Ammon's horn (tissue), 1 donor: ENCODE data around the gene IFNA8.
"Not testable (repeated sequence)": the region's sequence is repeated elsewhere in the genome, so short reads cannot be mapped to it uniquely, and the experiment has no call there.

ENCODE experiments used
- DNase-seq: peaks from one replicate; pipeline ENCODE4 v3.0.0-alpha.2; 2016; ENCODE audit warnings: low spot score

Gene IFNA8

DNA sequence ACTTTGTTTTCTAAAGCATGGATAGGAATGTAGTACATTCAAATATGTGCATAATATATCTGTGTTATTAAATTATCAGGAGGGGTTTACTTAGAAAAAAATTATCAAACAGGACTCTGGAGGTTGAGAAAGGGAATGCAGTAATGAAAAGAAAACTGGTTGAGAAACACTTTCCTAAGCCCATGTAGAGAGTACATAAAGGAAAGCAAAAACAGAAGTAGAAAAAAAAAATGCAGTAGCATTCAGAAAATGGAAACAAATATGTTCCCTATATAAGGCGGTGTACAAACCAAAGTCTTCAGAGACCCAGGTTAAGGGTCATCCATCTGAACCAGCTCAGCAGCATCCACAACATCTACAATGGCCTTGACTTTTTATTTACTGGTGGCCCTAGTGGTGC, at the start of gene IFNA8:
Gene IFNA8 (plus strand): TSS at position 301 of the 400 bp plus-strand sequence. CDS start 60 bp downstream, at position 361.
- no peak for DNase-seq

DNA sequence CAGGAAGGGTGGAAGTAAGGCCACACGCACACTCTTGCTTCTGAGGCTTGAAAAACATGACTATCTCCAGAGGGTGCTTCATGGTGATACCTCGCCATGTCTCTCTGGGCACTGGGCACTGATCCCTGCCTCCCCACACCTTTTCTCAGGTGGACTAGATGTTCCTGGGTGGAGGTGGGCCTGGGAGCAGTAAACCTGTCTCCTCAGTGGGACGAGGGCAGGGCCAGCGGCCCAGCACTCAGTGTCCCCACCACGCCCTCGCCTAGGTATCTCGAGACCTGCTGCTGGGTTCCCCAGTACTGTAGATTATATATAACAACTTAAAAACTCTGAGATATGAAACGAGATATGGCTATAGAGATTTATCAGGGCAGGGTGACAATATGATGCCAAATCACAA, 46.6 kb upstream of the IFNA8 start:
- no peak for DNase-seq

DNA sequence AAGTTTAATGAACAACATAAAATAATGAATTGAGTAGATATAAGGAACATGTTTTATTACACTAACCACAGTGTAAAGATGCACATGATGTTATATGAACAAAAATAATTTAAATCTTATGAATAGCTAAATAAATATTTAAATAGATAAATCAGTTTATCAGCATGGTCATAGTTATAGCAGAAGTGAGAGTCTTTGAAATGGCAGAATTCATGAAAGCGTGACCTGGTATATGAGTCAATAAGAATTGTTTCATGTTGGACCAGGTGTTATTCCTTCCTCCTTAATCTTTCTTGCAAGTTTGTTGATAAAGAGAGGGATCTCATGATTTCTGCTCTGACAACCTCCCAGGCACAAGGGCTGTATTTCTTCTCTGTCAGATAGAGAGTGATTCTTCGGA, 41.7 kb upstream of the IFNA8 start:
- DNase-seq = not testable (repeated sequence)

DNA sequence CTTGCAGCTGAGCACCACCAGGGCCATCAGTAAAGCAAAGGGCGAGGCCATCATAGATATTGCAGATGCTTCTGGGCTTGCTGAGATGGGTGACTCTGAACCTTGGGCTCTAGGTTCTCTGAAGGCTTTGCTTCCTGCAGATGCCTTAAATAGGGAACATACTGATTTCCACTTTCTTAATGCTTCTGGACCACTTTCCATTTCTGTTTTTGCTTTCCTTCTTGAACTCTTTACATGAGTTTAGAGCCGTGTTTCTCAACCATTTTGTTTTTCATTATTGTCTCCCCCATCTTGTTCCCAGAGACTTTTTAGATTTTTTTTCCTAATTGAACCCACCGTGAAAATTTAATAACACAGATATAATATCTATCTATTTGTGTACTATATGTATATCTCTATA, 41.0 kb upstream of the IFNA8 start, which contains the start of gene IFNA13:
Gene IFNA13 (minus strand): TSS at position 101 of the 400 bp plus-strand sequence. CDS start 47 bp downstream, at position 54.
- no peak for DNase-seq

DNA sequence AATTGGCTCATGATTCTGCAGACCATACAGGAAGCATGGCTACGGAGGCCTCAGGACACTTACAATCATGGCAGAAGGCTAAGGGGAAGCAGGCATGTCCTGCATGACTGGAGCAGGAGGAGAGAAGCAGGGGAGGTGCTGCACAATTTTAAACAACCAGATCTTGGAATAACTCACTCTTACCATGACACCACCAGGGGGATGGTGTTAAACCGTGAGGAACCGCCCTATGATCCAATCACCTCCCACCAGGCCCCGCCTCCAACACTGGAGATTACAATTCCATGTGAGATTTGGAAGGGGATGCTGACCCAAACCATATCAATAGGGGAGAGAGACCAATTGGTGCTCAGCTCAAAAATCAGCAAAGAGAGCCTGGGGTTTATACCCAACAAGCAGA, 37.5 kb upstream of the IFNA8 start:
- DNase-seq = not testable (repeated sequence)

DNA sequence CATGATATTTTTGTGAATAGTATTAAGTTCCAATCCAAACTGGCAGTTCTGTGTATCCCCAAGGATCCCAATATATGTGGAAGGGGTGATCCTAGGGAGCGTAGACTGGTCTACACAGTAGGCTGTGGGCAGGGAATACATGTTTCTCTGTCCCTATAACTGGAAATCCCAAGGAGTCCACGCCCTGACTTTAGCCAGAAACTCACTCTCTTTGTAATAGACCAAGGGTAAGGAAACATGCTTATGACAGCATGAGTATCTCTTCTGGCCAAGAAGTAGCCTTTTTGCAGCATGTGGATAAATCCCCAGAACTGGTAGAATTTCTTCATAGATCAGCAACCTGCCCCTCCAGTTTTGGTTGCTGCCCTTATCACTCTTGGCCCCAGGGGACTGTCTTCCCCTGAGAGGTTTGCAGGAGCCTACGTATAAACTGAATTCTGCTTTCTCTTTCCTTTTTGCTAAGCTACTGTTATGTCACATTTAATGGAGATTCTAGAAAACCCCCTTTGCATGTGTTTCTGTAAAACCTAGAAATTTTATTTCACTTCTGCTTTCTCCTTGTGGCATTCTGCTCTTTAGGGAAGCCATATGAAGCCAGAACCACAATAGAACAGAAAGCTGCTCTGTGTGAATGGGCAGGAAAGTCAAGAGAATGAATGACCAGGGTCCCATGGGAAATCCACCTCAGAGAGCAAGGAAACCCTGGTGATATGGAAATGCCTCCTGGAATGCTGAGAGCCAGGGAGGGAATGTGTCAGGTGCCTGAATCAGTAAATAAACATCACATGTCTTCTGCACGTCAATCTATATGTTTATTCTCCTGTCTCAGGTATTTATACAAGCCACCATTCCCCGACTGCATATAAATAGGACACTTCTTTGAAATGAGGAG, 27.2 kb upstream of the IFNA8 start:
- DNase-seq = no peak

DNA sequence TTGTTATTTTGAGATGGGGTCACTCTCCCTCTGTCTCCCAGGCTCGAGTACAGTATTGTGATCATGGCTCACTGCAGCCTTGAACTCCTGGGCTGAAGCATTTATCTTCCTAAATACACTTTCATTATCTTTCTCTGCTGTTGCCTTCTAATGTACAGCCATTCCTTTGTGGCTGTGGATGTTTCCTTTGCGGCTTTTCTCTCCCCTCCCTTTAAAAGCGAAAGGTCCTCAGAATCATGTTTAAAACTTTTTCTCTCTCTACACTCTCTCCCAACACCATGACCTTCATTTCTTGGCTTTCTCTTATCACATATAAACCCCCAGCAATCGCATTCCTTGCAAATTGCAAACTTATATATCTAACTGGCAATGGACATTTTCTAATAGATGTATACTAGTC, 25.3 kb upstream of the IFNA8 start:
- DNase-seq = no peak

DNA sequence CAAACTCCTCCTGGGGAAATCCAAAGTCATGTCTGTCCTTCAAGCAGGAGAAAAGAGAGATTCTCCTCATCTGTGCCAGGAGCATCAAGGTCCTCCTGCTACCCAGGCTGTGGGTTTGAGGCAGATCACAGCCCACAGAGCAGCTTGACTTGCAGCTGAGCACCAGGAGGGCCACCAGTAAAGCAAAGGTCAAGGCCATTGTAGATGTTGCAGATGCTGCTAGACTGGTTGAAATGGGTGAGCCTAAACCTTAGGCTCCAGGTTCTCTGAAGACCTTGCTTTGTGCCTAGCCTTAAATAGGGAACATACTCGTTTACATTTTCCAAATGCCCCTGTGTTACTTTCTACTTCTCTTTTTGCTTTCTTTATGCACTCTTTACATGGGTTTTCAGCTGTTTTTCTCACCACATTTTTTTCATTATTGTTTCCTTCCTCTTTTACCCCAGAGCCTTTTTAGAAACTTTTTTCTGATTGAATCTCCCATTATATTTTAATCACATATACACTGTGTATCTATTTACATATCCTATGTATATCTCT, 23.7 kb upstream of the IFNA8 start, which contains the start of gene IFNA2:
Gene IFNA2 (minus strand): TSS at position 268 of the 540 bp plus-strand sequence. CDS start 69 bp downstream, at position 199.
- DNase-seq = no peak

DNA sequence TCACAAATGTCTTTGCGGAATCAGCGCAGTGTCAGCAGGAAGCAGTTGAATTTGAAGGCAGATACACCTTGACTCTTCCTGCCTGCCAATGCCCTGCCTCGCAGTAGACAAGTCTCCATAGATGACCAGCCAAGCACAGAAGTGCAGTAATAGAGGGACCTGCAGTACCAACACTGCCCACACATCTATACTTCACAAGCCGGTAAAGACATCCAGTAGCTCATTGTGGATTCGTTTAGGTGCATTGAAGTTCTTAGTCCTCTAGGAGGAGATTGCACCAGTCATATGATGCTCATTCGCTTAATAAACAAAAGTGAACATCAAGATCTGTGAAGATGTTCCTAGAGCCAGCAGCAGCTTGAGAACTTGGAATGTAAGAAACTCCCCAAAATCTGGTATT, 16.6 kb upstream of the IFNA8 start:
- DNase-seq = no peak

DNA sequence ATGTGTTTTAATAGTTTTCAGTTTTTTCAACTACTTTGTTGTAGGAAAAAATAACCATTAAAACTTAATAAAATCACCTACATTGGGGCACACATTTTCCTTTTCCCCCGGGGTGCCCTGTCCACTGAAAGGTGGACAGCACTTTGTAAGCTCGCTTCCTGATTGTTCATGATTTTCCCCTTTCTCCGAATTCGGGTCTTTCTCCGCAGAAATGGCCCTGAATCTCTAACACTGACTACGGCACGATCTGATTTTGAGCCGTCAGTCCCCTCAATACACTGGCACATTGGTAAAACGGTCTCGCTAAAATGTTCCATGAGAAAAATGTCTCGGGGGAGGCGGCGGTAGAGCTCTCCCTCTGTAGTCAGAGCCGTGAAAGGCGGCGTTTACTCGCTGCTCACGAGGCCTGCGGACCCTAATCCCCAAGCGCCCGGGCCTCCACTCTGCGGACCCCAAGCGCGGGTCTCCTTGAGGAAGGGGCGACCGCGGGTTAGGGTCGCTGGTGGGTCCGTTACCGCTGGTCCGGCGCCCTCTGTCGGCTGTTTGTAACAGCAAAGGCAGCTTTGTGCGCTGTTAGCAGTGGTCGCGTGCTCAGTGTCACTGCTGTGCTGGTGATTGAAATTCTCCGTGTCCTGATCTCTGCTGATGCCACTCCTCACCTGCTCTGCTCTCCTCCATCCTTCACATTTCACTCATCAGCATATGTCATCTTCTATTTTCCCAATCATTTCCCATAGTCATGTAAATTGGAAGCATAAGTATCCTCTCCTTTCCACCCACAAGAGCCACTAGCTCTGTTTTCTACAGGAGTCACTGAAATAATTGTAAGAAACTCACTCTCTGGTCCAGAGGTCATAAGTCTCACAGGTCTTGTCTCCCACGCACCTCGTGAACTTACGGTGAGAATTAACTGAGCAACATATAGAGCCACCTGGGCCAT, 12.9 kb upstream of the IFNA8 start:
- peak; percentile 80 for DNase-seq

DNA sequence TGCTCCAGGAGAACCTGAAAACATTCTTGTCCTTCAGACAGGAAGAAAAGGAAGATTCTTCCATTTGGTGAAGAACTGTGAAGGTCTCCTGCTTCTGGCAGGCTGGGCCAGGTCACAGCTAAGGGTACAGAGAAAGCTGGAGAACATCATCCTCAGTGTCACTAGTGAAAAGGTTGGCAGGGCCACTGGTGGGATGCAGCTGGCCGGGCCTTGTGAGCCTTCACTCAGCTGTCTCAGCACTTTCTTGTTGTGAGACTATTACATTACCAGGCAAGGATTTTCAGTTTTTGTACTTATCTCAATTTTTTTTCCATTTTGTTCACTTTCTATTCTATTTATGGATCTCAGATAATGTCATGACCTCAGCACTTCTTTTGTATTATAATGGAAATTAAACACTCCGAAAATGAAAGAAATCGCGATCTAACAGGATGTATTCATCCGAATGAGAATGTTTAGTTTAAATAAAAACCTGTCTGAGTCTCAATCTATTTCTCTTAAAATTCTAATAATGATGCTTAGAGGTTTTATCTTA, 9.9 kb upstream of the IFNA8 start:
- DNase-seq = no peak

DNA sequence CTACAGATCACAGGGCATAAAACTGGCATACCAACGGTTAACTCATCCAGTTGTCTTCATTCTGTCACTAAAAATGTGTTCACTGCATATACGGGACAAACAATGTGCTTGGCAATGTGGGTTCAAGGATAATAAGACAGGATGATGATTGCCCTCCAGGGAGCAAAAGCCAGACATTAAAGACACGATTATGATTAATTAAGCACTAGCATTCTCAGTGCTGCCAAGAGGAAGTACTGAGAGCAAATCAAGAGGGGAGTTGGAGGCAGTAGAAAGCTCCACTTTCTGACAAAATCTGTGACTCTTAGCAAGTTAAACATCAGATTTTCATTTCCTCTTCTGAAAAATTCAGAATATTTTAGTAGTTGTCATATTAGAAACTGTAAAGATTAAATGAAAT, 9.0 kb upstream of the IFNA8 start:
- DNase-seq = no peak

DNA sequence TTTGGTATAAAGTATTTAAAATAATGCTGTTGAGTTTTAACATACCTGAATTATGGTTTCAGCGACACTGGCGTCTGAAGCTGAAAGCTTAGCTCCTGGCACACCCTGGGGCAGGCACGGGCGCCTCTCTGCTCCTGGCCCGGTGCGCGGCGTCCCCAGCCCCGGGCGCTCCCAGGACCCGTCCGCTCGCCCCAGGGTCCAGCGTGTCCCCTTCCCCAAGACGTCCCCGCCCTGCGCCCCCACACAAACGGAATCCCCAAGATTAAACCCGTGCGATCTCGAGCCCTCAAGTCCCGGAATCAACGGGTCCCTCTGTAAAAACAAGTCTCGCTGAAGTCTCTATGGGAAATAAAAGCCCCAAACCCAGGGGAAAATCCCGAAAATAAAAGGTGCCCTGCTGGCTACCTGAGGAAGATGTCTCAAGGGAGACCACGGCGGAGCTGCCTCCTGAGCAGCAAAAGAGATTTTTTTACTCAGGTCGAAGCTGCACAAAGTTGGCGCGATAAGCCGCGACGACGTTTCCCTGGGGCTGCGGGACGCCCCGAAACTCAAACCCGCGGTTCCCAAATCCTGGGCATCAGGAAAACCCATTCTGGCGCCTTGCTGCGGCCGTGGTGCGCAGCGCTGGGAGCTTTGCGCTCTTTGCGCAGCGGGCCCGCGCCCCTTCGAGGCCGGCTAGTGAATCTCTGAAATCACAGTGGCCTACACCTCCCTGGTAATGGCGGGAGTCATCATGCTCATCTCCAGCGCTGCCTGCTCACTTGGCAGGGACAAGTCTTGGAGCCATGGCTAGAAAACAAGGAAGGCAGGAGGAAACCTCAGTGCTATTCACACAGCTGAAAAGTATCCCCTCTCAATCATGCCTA, 6.3 kb upstream of the IFNA8 start:
- DNase-seq = peak; percentile 36

DNA sequence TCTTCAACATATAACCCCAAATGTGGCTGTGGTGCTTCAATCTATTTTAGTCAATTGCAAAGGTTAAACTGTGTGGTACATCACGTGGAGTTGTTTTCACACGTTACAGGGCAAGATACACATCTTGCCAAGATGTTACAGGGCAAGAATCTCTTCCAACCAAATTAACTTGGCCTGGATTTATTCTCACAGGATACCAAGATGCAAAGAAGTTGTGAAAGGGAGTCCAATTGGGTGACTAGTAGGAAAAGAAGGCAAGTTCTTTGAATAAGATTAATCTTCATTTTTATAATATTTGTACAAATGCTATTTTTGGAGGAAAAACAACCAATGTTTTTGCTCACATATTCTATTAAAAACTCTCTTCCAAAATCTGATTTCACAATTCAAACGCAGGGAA, 4.8 kb upstream of the IFNA8 start:
- no peak for DNase-seq

DNA sequence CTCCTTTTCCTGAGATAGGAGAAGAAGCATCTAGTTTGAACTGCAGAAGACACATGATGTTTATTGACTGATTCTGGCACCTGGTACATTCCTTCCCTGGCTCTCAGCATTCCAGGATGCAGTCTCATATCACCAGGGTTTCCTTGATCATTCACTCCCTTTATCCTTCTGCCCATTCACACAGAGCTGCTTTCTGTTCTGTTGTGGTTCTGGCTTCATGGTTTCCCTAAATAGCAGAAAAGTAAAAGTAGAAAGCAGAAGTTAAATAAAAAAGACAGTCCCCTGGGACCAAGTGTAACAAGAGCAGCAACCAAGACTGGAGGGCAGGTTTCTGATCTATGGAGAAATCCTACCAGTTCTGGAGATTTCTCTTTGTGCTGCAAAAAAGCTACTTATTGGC, 3.2 kb downstream of the IFNA8 start:
- no peak for DNase-seq

DNA sequence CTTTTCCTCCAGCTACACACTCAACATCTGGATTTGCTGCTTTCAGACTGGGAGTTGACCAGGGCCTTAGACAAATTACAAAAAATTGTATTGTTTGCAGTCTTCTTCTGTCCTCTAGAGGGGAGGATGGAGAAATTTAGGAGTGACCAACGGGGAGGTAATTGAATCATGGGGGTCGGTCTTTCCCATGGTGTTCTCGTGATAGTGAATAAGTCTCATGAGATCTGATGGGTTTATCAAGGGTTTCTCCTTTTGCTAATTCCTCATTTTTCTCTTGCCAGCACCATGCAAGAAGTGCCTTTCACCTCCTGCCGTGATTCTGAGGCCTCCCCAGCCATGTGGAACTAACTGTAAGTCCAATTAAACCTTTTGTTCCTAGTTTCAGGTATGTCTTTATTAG, 4.2 kb downstream of the IFNA8 start:
- DNase-seq = no peak

DNA sequence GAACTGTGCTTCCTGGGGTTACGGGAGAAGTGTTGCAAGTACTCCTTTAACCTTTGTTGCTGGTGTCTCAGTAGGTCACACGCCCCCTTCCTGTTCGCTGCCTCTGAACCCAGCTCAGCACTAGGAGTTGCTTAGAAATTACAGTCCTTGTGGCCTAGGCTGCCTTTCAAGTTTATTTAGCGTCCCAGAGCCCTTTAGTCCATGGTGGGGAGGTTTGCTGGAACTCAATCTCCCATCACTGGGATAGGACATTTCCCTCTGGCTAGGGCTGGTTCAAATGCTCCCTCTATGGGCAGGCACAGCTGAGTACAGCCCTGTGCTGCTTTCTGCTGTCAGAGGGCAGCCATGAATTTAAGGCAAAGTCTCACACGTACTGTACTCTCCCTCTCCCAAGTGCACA, 4.7 kb downstream of the IFNA8 start:
- peak; percentile 48 for DNase-seq

DNA sequence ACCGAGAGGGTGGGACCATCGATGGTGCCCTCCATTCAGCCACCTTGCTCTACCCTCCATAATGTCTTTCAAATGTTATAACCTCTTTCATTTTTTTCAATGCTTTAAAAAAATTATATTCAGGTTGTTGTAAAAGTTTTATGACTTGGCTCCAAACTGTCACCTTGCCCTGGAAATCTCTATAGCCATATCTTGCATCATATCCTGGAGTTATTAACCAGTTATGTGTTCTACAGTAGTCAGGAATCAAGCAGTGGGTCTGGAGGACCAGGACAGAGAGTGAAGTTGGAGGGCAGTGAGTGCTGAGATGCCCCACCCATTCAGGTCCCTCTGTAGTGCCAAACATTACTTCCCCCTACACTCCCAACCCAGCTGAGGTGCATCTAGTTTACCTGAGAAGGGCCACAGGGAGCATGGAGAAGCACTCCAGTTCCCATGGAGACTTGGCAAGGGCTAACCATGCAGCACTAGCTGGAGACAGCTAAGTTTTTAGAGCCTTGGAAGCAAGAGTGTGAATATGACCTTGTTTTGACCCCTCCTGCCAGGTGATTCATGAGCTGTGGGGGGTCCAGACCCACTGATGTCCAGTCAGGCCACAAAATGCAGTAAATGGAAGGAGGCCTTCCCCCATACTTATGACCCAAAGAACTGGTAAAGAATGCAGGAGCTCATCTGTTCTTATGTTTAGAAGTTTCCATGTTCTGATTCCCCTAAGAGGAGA, 5.5 kb downstream of the IFNA8 start:
- no peak for DNase-seq

DNA sequence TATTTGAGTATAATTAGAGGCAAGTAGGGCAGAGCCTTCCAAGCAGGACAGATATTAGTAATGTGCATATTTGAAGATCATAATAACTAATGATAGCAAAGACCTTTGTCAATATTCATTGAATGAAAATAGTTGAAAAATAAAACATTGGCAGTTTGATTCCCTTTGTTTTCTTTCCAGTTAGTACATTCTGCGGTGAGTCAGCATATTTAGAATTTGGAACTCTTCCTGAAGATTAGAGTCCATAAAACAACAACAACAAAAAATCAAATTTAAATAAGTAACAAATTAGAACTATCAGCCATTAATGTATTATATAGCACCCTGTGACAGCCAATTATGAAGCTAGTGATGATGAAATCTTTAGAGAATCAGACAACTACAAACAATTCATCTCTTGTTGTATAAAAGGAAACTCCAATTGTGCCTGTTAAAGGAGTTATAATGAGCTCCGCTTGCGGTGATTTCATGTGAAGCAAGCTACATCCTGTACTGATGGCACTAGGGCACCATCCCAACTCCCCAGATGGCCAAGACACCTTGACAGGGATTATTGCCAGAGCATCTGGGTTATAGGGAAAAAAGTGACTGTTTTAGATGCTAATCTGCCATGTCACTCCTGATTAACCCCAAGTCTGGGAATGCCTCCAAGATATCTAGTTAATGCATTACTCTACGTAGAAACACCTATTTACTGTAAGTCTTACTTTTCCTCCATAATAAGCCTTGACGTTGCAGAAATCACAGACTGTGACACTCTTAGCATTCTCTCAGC, 6.8 kb downstream of the IFNA8 start:
- no peak for DNase-seq

DNA sequence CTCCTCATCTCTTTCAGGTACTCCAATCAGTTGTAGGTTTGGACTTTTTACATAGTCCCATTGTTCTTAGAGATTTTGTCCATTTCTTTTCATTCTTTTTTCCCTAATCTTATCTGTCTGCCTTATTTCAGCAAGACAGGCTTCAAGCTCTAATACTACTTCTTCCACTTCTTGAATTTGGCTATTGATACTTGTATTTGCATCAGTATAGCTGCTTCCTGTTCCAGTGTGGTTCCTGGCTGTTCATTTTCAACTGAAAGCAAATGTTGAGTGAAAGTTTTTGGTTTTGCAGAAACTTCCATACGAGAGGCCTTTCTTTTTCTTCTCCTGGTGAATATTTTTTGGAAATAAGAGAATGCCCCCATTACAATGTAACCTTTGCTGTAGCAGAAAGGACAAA, 19.3 kb downstream of the IFNA8 start:
- no peak for DNase-seq
